Posterior vena cava (tissue), 2 donors: ENCODE measurements around the gene KRTAP5-4. TPM values are rescaled to one million over a fixed set of nuclear protein-coding genes. Genes with fewer than 3 reads are reported as not detected.
"Not testable (repeated sequence)": the region's sequence is repeated elsewhere in the genome, so short reads cannot be mapped to it uniquely, and the experiment has no call there.

Source experiments
- DNase-seq: peaks from one replicate; pipeline ENCODE4 v3.0.0-alpha.2; 2020; ENCODE audit warnings: low spot score
- intact Hi-C, 2 donors: fragments of 100-400 bp; cut with DNase I; formaldehyde crosslinking; loops; one replicate each; pipeline versions ENCODE4 v1.14.1 to v1.14.2; 2022 to 2023
- total RNA-seq, 2 donors: library from RNA; stranded (reverse); fragmentation: NEBNext Ultra II Directional; extraction: Animal tissue kit (Norgen Biotek cat#: 25700); gene quantifications; one replicate each; pipeline ENCODE4 v1.2.1, GENCODE V29; 2021
- donor health status: DM: yes; HTN: yes; CAD: no.
- donor health status: DM: yes; HTN: yes; CAD: no.

KRTAP5-4 gene
- total RNA-seq, 2 donors from 2014 or later = not detected

GRCh38 chr11:1654388-1655167, 32.6 kb upstream of the KRTAP5-4 start:
- intact Hi-C loops = loop anchor here in 1 of 2 donors (5.0 kb wide), 1 partner anchor 38 kb away; no protein-coding TSS in a partner anchor
- peak; percentile 79 for DNase-seq

GRCh38 chr11:1653541-1654387, 31.8 kb upstream of the KRTAP5-4 start:
- peak; percentile 18 for DNase-seq
- intact Hi-C loops = loop anchor here in 1 of 2 donors (5.0 kb wide), 1 partner anchor 39 kb away; no protein-coding TSS in a partner anchor

DNA sequence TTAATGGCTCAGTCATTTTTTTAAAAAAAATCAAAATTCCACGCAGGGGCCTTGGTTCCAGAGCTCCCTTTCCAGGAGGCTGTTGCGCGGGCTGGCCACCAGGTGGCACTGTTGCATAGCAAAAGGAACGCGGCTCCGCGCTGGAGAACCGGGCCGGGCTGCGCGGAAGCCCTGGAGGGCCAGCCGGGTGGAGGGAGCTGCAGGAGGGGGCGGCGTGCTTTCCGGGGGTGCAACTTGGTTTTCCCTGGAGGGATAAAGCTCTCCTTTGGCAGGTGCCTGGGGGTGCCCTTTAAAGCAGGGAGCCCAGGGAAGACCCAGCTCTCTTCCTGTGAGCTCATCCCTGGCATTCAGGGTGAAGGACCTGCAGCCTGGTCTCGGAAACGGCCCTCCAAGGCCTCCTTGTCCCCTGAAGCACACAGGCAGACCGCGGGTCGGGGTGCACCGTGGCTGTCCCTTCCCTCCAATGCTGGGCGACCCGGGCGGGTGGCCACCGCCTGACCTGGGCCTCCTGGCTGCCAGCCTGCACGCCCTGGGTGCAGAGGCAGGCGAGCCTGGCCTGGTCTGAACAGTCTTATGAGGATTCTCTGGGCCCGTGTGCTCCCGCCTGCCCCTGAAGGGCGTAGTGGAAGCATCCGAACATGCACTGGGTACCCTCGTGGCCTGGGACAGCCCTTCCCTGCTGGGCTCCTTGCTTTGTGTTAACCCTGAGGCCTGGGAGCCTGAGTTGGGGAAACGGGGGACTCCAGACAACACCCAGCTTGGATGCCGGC, 31.0 kb upstream of the KRTAP5-4 start:
- intact Hi-C loops = loop anchor here in 1 of 2 donors (5.0 kb wide), 1 partner anchor 39 kb away; no protein-coding TSS in a partner anchor
- DNase-seq = peak; percentile 94

DNA sequence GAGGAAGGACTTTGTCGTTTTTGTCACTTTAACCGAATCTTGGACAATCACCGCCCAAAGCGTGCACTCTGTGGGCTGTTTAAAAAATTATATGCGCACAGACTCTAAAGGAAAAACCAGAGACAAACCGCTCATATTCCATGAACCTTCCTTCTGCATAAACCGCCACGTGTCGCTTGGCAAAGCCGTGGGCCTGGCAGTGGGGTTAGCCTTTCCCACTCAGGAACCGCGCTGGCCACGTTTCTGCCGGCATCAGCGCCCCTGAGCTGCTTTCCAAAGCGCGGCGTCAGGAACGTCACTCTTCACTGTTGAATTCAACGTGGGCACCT, 30.5 kb upstream of the KRTAP5-4 start:
- intact Hi-C loops = loop anchor here in 1 of 2 donors (5.0 kb wide), 1 partner anchor 40 kb away; no protein-coding TSS in a partner anchor
- DNase-seq = no peak

- intact Hi-C loops = loop anchor here in 1 of 2 donors (5.0 kb wide), 1 partner anchor 40 kb away; no protein-coding TSS in a partner anchor
- DNase-seq = peak; percentile 62
These were observed 30.1 kb upstream of the KRTAP5-4 start for GRCh38 chr11:1652026-1652425.

GRCh38 chr11:1651411-1651980, 29.6 kb upstream of the KRTAP5-4 start:
- intact Hi-C loops = loop anchor here in 1 of 2 donors (5.0 kb wide), 1 partner anchor 41 kb away; no protein-coding TSS in a partner anchor
- peak; percentile 17 for DNase-seq

- intact Hi-C loops = loop anchor here in 1 of 2 donors (5.0 kb wide), 1 partner anchor 41 kb away; no protein-coding TSS in a partner anchor
- no peak for DNase-seq
These were observed 29.0 kb upstream of the KRTAP5-4 start for GRCh38 chr11:1650918-1651262.

GRCh38 chr11:1650034-1650917, 28.3 kb upstream of the KRTAP5-4 start:
- DNase-seq = peak; percentile 68

DNA sequence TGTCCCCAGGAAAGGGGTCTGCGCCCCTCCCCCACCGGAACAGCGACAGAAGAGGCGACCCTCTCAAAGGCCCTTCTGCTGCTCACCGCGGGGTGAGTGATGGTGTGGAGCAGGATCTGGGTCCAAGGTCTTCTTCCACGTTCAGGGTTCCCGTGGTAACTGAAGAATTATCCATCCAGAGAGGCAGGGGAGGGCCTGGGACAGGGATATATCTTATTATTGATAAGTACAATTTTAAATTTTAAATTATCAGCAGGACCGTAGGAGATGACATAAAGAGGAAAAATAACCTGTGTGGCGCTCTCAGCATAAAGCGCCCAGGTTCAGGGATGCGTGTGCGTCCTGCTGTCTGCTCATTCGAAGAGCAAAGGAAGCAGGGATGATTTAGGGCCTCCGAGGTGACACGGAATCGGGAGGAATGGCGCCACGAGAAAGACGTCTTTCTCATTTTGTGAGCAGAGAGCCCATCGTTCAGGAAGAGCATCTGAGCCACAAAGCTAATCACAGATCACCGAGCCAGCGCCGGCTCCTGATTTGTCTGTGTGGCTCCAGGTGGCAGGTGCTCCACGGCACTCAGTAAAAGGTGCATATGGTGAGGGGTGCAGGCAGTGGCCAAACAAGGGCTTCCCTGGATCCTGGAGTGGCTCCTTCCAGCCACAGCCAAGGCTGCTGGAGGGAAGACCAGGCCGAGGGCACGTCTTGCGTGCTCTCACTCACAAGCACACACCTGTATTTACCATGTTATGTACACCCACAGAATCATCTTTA, 26.9 kb upstream of the KRTAP5-4 start:
- intact Hi-C loops = no loop called here
- no peak for DNase-seq

More at GRCh38 chr11:1650034-1650917, 28.3 kb upstream of the KRTAP5-4 start:
- intact Hi-C loops = loop anchor here in 1 of 2 donors (5.0 kb wide), 1 partner anchor 42 kb away; no protein-coding TSS in a partner anchor

DNA sequence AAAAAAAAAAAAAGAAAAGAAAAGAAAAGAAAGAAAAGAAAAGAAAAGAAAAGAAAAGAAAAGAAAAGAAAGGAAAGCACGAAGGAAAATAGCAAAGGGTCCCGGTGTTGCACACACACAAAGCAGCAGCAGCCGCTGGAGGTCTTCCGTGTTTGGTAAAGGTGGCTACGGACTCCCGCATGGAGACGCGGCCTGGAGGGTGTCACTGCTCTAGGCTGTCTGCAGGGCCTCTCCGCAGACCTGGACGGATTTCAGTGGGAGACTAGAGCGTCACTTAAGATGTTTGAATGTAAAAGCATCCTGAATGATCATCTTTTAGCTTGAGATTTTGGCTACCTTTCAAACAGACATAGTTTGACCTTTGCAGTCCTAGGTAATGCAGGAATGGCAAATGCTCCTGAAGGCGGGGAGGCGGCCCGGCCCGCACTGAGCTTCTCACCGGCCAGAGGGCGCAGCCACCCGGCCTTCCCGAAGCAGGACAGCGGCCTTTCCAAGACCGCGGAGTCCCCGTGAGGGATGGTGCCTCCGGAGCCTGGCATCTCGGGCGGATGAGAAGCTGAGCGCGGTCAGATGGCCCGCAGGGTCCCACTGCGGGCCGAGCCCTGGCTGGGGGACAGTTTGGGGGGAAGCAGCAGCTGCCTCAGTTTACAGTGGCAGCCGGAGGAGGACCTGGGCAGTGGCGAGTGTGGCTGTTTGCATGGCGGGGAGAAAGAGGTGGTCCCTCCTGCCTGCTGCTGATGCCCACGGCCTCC, 26.1 kb upstream of the KRTAP5-4 start:
- intact Hi-C loops = no loop called here
- no peak for DNase-seq

- intact Hi-C loops = not testable (repeated sequence)
These were observed 24.6 kb upstream of the KRTAP5-4 start for GRCh38 chr11:1646540-1646939.

GRCh38 chr11:1645357-1645821, 23.5 kb upstream of the KRTAP5-4 start:
- intact Hi-C loops = no loop called here
- DNase-seq = no peak

More at GRCh38 chr11:1646540-1646939, 24.6 kb upstream of the KRTAP5-4 start:
- DNase-seq = not testable (repeated sequence)

GRCh38 chr11:1644601-1645356, 22.8 kb upstream of the KRTAP5-4 start:
- DNase-seq = peak; percentile 50
- intact Hi-C loops = no loop called here

DNA sequence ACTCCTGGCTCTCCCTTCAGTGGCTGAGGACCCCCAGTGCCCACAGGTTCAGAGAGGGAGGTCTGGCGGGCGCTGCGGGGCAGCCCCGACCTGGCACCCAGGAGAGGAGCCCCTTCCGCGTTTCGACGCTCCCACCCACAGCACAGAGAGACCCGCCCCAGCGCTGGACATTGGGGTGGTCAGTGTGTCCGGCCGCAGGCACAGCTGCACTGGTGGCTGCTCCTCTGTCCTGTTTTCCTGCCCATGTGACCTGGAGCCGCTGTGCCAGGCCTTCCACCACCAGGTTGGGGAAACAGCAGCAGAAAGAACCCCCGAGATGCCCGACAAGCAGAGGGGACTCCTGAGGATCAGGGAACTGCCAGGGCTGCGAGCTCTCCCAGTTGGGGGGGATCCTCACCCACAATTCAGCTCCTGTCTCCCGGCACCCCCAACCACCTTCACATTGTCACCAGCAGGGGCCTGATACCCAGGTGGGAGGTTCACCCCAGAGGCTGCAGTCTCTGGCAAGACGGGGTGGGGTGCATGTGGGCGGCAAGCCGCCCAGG, 21.3 kb upstream of the KRTAP5-4 start:
- DNase-seq = peak; percentile 58
- intact Hi-C loops = no loop called here
